BLaER1 (cell line): ENCODE measurements around the gene PTCD1.
A peak's percentile ranks its signal among the peaks of the same experiment; 100 is the strongest.

Experiments
- H3K27ac ChIP-seq: shearing (Covaris generic); formaldehyde crosslinking; 2 replicates; pipeline ENCODE4 v1.8.1; 2022
- H3K27me3 ChIP-seq: shearing (Covaris generic); formaldehyde crosslinking; 2 replicates; pipeline ENCODE4 v1.8.1; 2022
- H3K36me3 ChIP-seq: shearing (Covaris generic); formaldehyde crosslinking; 2 replicates; pipeline ENCODE4 v1.8.1; 2022
- H3K4me1 ChIP-seq: shearing (Covaris generic); formaldehyde crosslinking; 2 replicates; pipeline ENCODE4 v1.8.1; 2022
- H3K4me2 ChIP-seq: shearing (Covaris generic); formaldehyde crosslinking; 2 replicates; pipeline ENCODE4 v1.8.1; 2022
- H3K4me3 ChIP-seq: shearing (Covaris generic); formaldehyde crosslinking; 2 replicates; pipeline ENCODE4 v1.8.1; 2022
- H3K9ac ChIP-seq: shearing (Covaris generic); formaldehyde crosslinking; 2 replicates; pipeline ENCODE4 v1.8.1; 2022
- H3K9me3 ChIP-seq: shearing (Covaris generic); formaldehyde crosslinking; 2 replicates; pipeline ENCODE4 v1.8.1; 2022
- H4K20me1 ChIP-seq: shearing (Covaris generic); formaldehyde crosslinking; 2 replicates; pipeline ENCODE4 v1.8.1; 2022
- Cebpa-rat ChIP-seq: shearing (Covaris generic); IDR thresholded peaks from 2 replicates; pipeline ENCODE4 v1.8.1; 2022

Gene PTCD1

GRCh38 chr7:99465421-99465768, 26.8 kb upstream of the PTCD1 start:
- TF ChIP-seq Cebpa-rat: no peak

GRCh38 chr7:99461221-99461620, 22.6 kb upstream of the PTCD1 start:
- H4K20me1 ChIP-seq: peaks cover 78% of the 10 kb centered on the region
- H3K4me2 ChIP-seq: no peak overlapping the region
- H3K27ac ChIP-seq: no peak overlapping the region
- no peaks in the 10 kb centered on the region for H3K9me3 ChIP-seq
- no peak overlapping the region for H3K4me3 ChIP-seq
- peaks cover 40% of the 10 kb centered on the region for H3K4me1 ChIP-seq
- H3K27me3 ChIP-seq: no peaks in the 10 kb centered on the region
- no peak for TF ChIP-seq Cebpa-rat
- H3K9ac ChIP-seq: no peak overlapping the region
- H3K36me3 ChIP-seq: peaks cover 85% of the 10 kb centered on the region

More at GRCh38 chr7:99465421-99465768, 26.8 kb upstream of the PTCD1 start:
- Histone ChIP-seq H3K4me3 (peak overlapping the region; percentile 91), H3K27ac (peak overlapping the region; percentile 93), H3K4me1 (peaks cover 39% of the 10 kb centered on the region), H3K27me3 (no peaks in the 10 kb centered on the region), H4K20me1 (peaks cover 36% of the 10 kb centered on the region), H3K4me2 (peak overlapping the region; percentile 84), H3K36me3 (peaks cover 44% of the 10 kb centered on the region), H3K9ac (peak overlapping the region; percentile 96), H3K9me3 (no peaks in the 10 kb centered on the region)

DNA sequence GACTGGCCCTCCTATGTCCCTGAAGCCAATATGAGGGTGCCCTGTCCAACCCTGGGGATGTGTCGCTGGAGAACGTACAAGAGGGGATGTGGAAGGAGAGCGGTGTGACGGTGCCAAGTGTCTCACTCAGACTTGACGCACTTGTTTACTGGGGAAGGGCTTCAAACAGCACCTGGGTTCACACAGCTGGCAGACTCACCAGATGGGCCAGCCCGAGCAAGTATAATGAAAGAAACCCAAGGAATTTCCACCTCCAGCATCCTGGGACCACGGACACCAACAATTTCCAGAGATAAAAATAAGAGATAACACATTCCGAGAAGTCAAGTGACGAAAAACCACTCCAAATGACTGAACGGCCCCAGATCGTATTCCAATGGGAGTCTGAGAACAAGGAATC, 22.1 kb upstream of the PTCD1 start:
- Histone ChIP-seq H3K36me3 (peaks cover 91% of the 10 kb centered on the region), H3K27ac (no peak overlapping the region), H4K20me1 (peaks cover 84% of the 10 kb centered on the region), H3K27me3 (no peaks in the 10 kb centered on the region), H3K4me1 (peaks cover 39% of the 10 kb centered on the region), H3K9me3 (no peaks in the 10 kb centered on the region), H3K4me3 (no peak overlapping the region), H3K4me2 (no peak overlapping the region), H3K9ac (no peak overlapping the region)
- no peak for TF ChIP-seq Cebpa-rat

DNA sequence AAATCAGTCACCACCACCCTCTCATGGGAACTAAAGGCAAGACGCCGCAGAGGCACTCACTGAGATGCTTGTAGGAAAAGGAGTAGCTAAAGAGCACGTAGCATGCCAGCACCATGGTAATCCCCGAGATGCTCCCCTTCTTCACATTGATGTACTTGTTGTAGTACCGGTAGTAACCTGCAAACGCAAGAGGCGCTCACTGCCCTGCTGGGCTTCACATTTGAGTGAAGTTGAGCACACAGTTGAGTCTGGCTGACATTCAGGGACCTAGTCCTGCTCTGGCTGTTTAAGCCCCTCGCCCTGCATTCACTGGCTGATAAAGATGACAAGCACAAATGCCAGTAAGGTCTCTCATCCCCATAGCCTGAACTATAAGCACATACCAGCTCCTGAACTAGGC, 20.5 kb upstream of the PTCD1 start:
- H3K9ac ChIP-seq: no peak overlapping the region
- no peaks in the 10 kb centered on the region for H3K9me3 ChIP-seq
- peaks cover 25% of the 10 kb centered on the region for H3K4me1 ChIP-seq
- no peak overlapping the region for H3K27ac ChIP-seq
- no peak for TF ChIP-seq Cebpa-rat
- H3K4me3 ChIP-seq: no peak overlapping the region
- H3K4me2 ChIP-seq: no peak overlapping the region
- peaks cover 99% of the 10 kb centered on the region for H4K20me1 ChIP-seq
- no peaks in the 10 kb centered on the region for H3K27me3 ChIP-seq
- peaks cover 100% of the 10 kb centered on the region for H3K36me3 ChIP-seq

GRCh38 chr7:99457650-99458493, 19.3 kb upstream of the PTCD1 start:
- Histone ChIP-seq H3K4me1 (peaks cover 13% of the 10 kb centered on the region), H3K4me3 (no peak overlapping the region), H3K36me3 (peaks cover 100% of the 10 kb centered on the region), H3K27me3 (no peaks in the 10 kb centered on the region), H3K27ac (no peak overlapping the region), H3K9me3 (no peaks in the 10 kb centered on the region), H3K9ac (peak overlapping the region; percentile 45; the same call in 1 of the 2 replicates), H3K4me2 (no peak overlapping the region), H4K20me1 (peaks cover 100% of the 10 kb centered on the region)
- no peak for TF ChIP-seq Cebpa-rat

- Histone ChIP-seq H4K20me1 (peaks cover 100% of the 10 kb centered on the region), H3K36me3 (peaks cover 100% of the 10 kb centered on the region)
Observed at GRCh38 chr7:99457050-99457649, 18.6 kb upstream of the PTCD1 start.

GRCh38 chr7:99456288-99456687, 17.7 kb upstream of the PTCD1 start:
- no peak overlapping the region for H3K4me2 ChIP-seq
- peaks cover 100% of the 10 kb centered on the region for H4K20me1 ChIP-seq
- no peak overlapping the region for H3K9ac ChIP-seq
- TF ChIP-seq Cebpa-rat: no peak
- peaks cover 100% of the 10 kb centered on the region for H3K36me3 ChIP-seq
- H3K4me1 ChIP-seq: peaks cover 8% of the 10 kb centered on the region
- no peaks in the 10 kb centered on the region for H3K9me3 ChIP-seq
- H3K4me3 ChIP-seq: no peak overlapping the region
- no peak overlapping the region for H3K27ac ChIP-seq
- H3K27me3 ChIP-seq: no peaks in the 10 kb centered on the region

More at GRCh38 chr7:99457050-99457649, 18.6 kb upstream of the PTCD1 start:
- H3K4me1 ChIP-seq: peaks cover 13% of the 10 kb centered on the region
- no peak for TF ChIP-seq Cebpa-rat
- no peaks in the 10 kb centered on the region for H3K9me3 ChIP-seq
- H3K4me2 ChIP-seq: no peak overlapping the region
- no peaks in the 10 kb centered on the region for H3K27me3 ChIP-seq
- H3K4me3 ChIP-seq: no peak overlapping the region
- H3K27ac ChIP-seq: no peak overlapping the region
- H3K9ac ChIP-seq: no peak overlapping the region

GRCh38 chr7:99455874-99456273, 17.3 kb upstream of the PTCD1 start:
- H3K9me3 ChIP-seq: no peaks in the 10 kb centered on the region
- H3K9ac ChIP-seq: no peak overlapping the region
- TF ChIP-seq Cebpa-rat: no peak
- no peaks in the 10 kb centered on the region for H3K27me3 ChIP-seq
- peaks cover 100% of the 10 kb centered on the region for H3K36me3 ChIP-seq
- H3K4me3 ChIP-seq: no peak overlapping the region
- H3K4me2 ChIP-seq: no peak overlapping the region
- H4K20me1 ChIP-seq: peaks cover 100% of the 10 kb centered on the region
- peaks cover 6% of the 10 kb centered on the region for H3K4me1 ChIP-seq
- H3K27ac ChIP-seq: no peak overlapping the region

- H3K4me3 ChIP-seq: no peak overlapping the region
- H3K9ac ChIP-seq: no peak overlapping the region
- H3K27ac ChIP-seq: no peak overlapping the region
- H3K36me3 ChIP-seq: peaks cover 100% of the 10 kb centered on the region
- no peak overlapping the region for H3K4me2 ChIP-seq
- no peak for TF ChIP-seq Cebpa-rat
- H3K4me1 ChIP-seq: no peaks in the 10 kb centered on the region
- no peaks in the 10 kb centered on the region for H3K9me3 ChIP-seq
- no peaks in the 10 kb centered on the region for H3K27me3 ChIP-seq
- peaks cover 100% of the 10 kb centered on the region for H4K20me1 ChIP-seq
Observed at GRCh38 chr7:99453105-99453504, 14.5 kb upstream of the PTCD1 start.

- no peaks in the 10 kb centered on the region for H3K9me3 ChIP-seq
- peaks cover 100% of the 10 kb centered on the region for H4K20me1 ChIP-seq
- no peak overlapping the region for H3K4me3 ChIP-seq
- H3K4me1 ChIP-seq: no peaks in the 10 kb centered on the region
- H3K36me3 ChIP-seq: peaks cover 100% of the 10 kb centered on the region
- no peak for TF ChIP-seq Cebpa-rat
- no peak overlapping the region for H3K27ac ChIP-seq
- H3K9ac ChIP-seq: no peak overlapping the region
- no peaks in the 10 kb centered on the region for H3K27me3 ChIP-seq
- no peak overlapping the region for H3K4me2 ChIP-seq
Observed at GRCh38 chr7:99452541-99452940, 13.9 kb upstream of the PTCD1 start.
